22Rv1 (cell line): ENCODE data around the gene GALNT17.

Source experiments
- H3K27ac ChIP-seq: fragments of 450-650 bp; 2 replicates; pipeline ENCODE4 v1.5.1; 2017
- ZFX ChIP-seq: fragments of 450-650 bp; IDR thresholded peaks from 2 replicates; pipeline ENCODE4 v1.6.1; 2017; ENCODE audit warnings: antibody characterized with exemption, borderline replicate concordance
- TF ChIP-seq, protein P1 (sequence below): fragments of 450-650 bp; IDR thresholded peaks from 2 replicates; pipeline ENCODE4 v1.5.1; 2017; ENCODE audit warnings: mild to moderate bottlenecking

The GALNT17 gene

GRCh38 chr7:71511361-71511807, 379.4 kb downstream of the GALNT17 start:
- H3K27ac ChIP-seq, result no peak overlapping the region
- TF ChIP-seq, protein P1, sequence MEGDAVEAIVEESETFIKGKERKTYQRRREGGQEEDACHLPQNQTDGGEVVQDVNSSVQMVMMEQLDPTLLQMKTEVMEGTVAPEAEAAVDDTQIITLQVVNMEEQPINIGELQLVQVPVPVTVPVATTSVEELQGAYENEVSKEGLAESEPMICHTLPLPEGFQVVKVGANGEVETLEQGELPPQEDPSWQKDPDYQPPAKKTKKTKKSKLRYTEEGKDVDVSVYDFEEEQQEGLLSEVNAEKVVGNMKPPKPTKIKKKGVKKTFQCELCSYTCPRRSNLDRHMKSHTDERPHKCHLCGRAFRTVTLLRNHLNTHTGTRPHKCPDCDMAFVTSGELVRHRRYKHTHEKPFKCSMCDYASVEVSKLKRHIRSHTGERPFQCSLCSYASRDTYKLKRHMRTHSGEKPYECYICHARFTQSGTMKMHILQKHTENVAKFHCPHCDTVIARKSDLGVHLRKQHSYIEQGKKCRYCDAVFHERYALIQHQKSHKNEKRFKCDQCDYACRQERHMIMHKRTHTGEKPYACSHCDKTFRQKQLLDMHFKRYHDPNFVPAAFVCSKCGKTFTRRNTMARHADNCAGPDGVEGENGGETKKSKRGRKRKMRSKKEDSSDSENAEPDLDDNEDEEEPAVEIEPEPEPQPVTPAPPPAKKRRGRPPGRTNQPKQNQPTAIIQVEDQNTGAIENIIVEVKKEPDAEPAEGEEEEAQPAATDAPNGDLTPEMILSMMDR, result no peak
- no peak for TF ChIP-seq ZFX

DNA sequence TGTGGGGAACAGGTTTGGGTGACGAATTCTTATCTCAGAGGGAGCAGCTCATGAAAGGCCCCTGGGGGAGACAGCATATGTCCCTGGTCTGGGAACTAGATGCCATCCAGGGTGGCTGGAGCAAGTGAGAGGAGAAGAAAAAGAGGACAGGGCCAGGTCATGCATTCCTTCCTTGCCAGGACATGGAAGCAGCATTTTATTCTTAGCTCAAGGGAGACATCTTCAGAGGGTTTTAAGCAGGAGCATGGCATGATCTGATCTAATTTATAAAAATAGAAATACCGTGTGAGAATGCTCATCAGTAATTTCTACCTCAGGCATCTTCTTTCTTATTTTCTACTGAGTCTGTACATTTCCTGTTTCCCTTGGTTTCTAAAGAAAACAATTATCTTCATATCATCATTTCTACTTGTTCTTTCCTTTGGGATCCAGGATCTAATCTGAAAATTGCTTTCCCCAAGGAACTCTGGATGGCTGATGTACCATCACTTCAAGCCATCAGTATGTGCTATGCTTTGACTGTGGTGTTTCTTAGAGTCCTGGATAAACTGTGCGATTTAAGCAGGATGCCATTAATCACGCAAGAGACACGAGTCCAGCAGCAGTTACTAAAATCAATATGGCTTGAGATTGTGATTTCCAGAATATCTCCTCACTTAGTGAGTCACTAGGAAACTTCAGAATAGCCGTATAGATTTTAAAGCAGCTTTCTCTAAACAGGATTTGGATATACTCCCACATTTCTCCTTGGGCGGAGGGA, 386.2 kb downstream of the GALNT17 start:
- no peak for TF ChIP-seq ZFX
- TF ChIP-seq, protein P1, result no peak
- H3K27ac ChIP-seq, result no peak overlapping the region

DNA sequence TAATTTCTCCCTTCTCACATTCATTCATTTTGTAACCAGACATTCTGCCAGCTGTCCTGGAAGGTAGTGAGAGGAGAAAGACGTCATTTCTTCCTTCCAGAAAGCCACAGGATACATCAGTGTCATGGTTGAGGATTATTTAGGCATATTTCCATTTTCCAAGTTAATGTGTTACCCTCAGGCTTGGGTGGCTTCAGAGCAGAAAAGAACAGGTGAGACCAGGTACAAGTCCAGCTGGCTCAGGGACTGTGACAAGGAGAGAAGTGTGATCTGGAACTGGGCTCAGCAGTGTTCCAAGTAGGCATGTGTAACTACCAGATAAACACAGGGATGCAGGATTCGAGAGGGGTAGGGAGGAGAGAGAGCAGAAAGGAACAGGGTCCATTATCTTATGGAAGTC, 386.9 kb downstream of the GALNT17 start:
- TF ChIP-seq, protein P1, result no peak
- TF ChIP-seq ZFX, result no peak
- no peak overlapping the region for H3K27ac ChIP-seq

- TF ChIP-seq, protein P1, result no peak
- TF ChIP-seq ZFX, result no peak
- no peak overlapping the region for H3K27ac ChIP-seq
Observed at GRCh38 chr7:71521506-71521905, 389.6 kb downstream of the GALNT17 start.

- no peak overlapping the region for H3K27ac ChIP-seq
- TF ChIP-seq ZFX, result no peak
- TF ChIP-seq, protein P1, result no peak
Observed at GRCh38 chr7:71526106-71526505, 394.2 kb downstream of the GALNT17 start.

GRCh38 chr7:71527213-71527612, 395.3 kb downstream of the GALNT17 start:
- H3K27ac ChIP-seq, result no peak overlapping the region
- TF ChIP-seq, protein P1, result no peak
- no peak for TF ChIP-seq ZFX

- TF ChIP-seq, protein P1, result no peak
- TF ChIP-seq ZFX, result no peak
- H3K27ac ChIP-seq, result no peak overlapping the region
Observed at GRCh38 chr7:71535616-71536015, 403.7 kb downstream of the GALNT17 start.
